ENCODE data around the gene TNS3. TPM values are rescaled to one million over a fixed set of nuclear protein-coding genes. Genes with fewer than 3 reads are reported as not detected.
A peak's percentile ranks its signal among the peaks of the same experiment; 100 is the strongest.

The TNS3 gene
- total and polyA plus RNA-seq, 2 experiments from 2014 or later, result 2.7 to 5.7 TPM

GRCh38 chr7:47454069-47454973, 127.6 kb downstream of the TNS3 start:
- Histone ChIP-seq H3K9me3 (ENCODE audit: low read depth) (no peaks in the 10 kb centered on the region), H3K36me3 (no peaks in the 10 kb centered on the region), H3K4me1 (ENCODE audit: low read depth) (no peaks in the 10 kb centered on the region), H3K4me3 (no peak overlapping the region), H3K27ac (no peak overlapping the region), H3K27me3 (peaks cover 11% of the 10 kb centered on the region)
- DNase-seq (ENCODE audit: low read depth in 1 of 2, low spot score in 1 of 2), result peak in 1 of 2 donors; percentile 66
- no peak for TF ChIP-seq CTCF (IDR thresholded peaks at IDR 0.05; ENCODE audit: low read depth, low read length)

- Histone ChIP-seq H3K9me3 (ENCODE audit: low read depth) (no peaks in the 10 kb centered on the region), H3K27me3 (peaks cover 1% of the 10 kb centered on the region), H3K27ac (no peak overlapping the region), H3K4me1 (ENCODE audit: low read depth) (no peaks in the 10 kb centered on the region), H3K4me3 (no peak overlapping the region), H3K36me3 (no peaks in the 10 kb centered on the region)
- DNase-seq (ENCODE audit: low read depth in 1 of 2, low spot score in 1 of 2), result peak in 1 of 2 donors; percentile 59
- no peak for TF ChIP-seq CTCF (IDR thresholded peaks at IDR 0.05; ENCODE audit: low read depth, low read length)
These were observed 128.5 kb downstream of the TNS3 start for GRCh38 chr7:47453093-47454061.

- H3K27ac ChIP-seq, result no peak overlapping the region
- no peaks in the 10 kb centered on the region for H3K4me1 ChIP-seq (ENCODE audit: low read depth)
These were observed 129.2 kb downstream of the TNS3 start for GRCh38 chr7:47452715-47453092.

GRCh38 chr7:47452295-47452694, 129.6 kb downstream of the TNS3 start:
- TF ChIP-seq CTCF (IDR thresholded peaks at IDR 0.05; ENCODE audit: low read depth, low read length), result no peak
- no peak for DNase-seq (ENCODE audit: low read depth in 1 of 2, low spot score in 1 of 2)
- Histone ChIP-seq H3K4me1 (ENCODE audit: low read depth) (no peaks in the 10 kb centered on the region), H3K9me3 (ENCODE audit: low read depth) (no peaks in the 10 kb centered on the region), H3K36me3 (no peaks in the 10 kb centered on the region), H3K4me3 (no peak overlapping the region), H3K27me3 (no peaks in the 10 kb centered on the region), H3K27ac (no peak overlapping the region)

More at GRCh38 chr7:47452715-47453092, 129.2 kb downstream of the TNS3 start:
- TF ChIP-seq CTCF (IDR thresholded peaks at IDR 0.05; ENCODE audit: low read depth, low read length), result no peak
- H3K36me3 ChIP-seq, result no peaks in the 10 kb centered on the region
- no peaks in the 10 kb centered on the region for H3K9me3 ChIP-seq (ENCODE audit: low read depth)
- no peaks in the 10 kb centered on the region for H3K27me3 ChIP-seq
- no peak for DNase-seq (ENCODE audit: low read depth in 1 of 2, low spot score in 1 of 2)
- no peak overlapping the region for H3K4me3 ChIP-seq

GRCh38 chr7:47451851-47452205, 130.1 kb downstream of the TNS3 start:
- no peak for TF ChIP-seq CTCF (IDR thresholded peaks at IDR 0.05; ENCODE audit: low read depth, low read length)
- H3K4me3 ChIP-seq, result no peak overlapping the region
- DNase-seq (ENCODE audit: low read depth in 1 of 2, low spot score in 1 of 2), result no peak
- H3K27me3 ChIP-seq, result no peaks in the 10 kb centered on the region
- H3K4me1 ChIP-seq (ENCODE audit: low read depth), result no peaks in the 10 kb centered on the region
- no peaks in the 10 kb centered on the region for H3K36me3 ChIP-seq
- H3K27ac ChIP-seq, result no peak overlapping the region
- H3K9me3 ChIP-seq (ENCODE audit: low read depth), result no peaks in the 10 kb centered on the region

All from cardiac muscle cell (in vitro differentiated cells and primary cell).